GM12878 (cell line): ENCODE data around the gene SLC11A1. TPM values are rescaled to one million over a fixed set of nuclear protein-coding genes. Genes with fewer than 3 reads are reported as not detected.
A peak's percentile ranks its signal among the peaks of the same experiment; 100 is the strongest.

Source experiments
- ATAC-seq: fragments of 200-7000 bp; cut with Tn5 transposase; 3 replicates; pipeline ENCODE4 v1.9.1; 2020; ENCODE audit warnings: mild to moderate bottlenecking, moderate library complexity
- BruUV-seq: library from RNA; stranded (reverse); fragments of 400-500 nt; replicated peaks from 2 replicates; lab custom pipeline; 2021; lab: Mats Ljungman, UMichigan
- CTCF ChIA-PET: fragments of 300-600 bp; sonication (Branson Sonifier 250); formaldehyde crosslinking; extraction: SDS; loops from one replicate; lab custom pipeline; 2021; ENCODE audit warnings: inconsistent platforms; lab: Yijun Ruan, JAX
- POLR2A ChIA-PET: fragments of 350-600 bp; formaldehyde crosslinking; extraction: SDS; loops from one replicate; lab custom pipeline; 2021; ENCODE audit warnings: inconsistent platforms; lab: Charles Lee
- RAD21 ChIA-PET: fragments of 300-600 bp; sonication (Branson Sonifier 250); formaldehyde crosslinking; loops from one replicate; lab custom pipeline; 2023; ENCODE audit warnings: antibody characterized with exemption; ENCODE audit not compliant: unreplicated experiment; lab: Charles Lee
- SMC1A ChIA-PET: fragments of 300-600 bp; sonication (Branson Sonifier 250); formaldehyde crosslinking; loops from one replicate; lab custom pipeline; 2023; ENCODE audit not compliant: unreplicated experiment, uncharacterized antibody; lab: Charles Lee
- DNase-seq: peaks from one replicate; pipeline ENCODE4 v3.0.0-alpha.2; 2011; ENCODE audit warnings: low read depth, low spot score
- FAIRE-seq: peaks from 3 replicates; lab custom pipeline; 2011; peaks lifted over from hg19 to GRCh38; lab: Jason Lieb, UNC
- H2AFZ ChIP-seq: 2 replicates; pipeline ENCODE4 v1.6.0; 2011; ENCODE audit warnings: low read depth, low read length, control low read depth; ENCODE audit not compliant: control insufficient read depth
- H3K27ac ChIP-seq: 2 replicates; pipeline ENCODE4 v1.5.1; 2011; ENCODE audit warnings: control low read depth; ENCODE audit not compliant: control insufficient read depth, insufficient read depth
- H3K27me3 ChIP-seq, 2 experiments: replicated peaks in 1 of 2; 2 replicates each; pipeline versions ENCODE4 v1.6.0 to v1.6.1; 2011; ENCODE audit warnings: low read length in 1 of 2; ENCODE audit not compliant: control insufficient read depth in 2 of 2, insufficient read depth in 2 of 2
- H3K36me3 ChIP-seq, 2 experiments: 2 replicates each; pipeline ENCODE4 v1.5.1; 2011; ENCODE audit warnings: low read length in 1 of 2; ENCODE audit not compliant: control insufficient read depth in 2 of 2, insufficient read depth in 2 of 2
- H3K4me1 ChIP-seq: 2 replicates; pipeline ENCODE4 v1.6.1; 2011; ENCODE audit warnings: mild to moderate bottlenecking, low read length, moderate library complexity, mixed read lengths; ENCODE audit not compliant: control insufficient read depth, insufficient read depth
- H3K4me2 ChIP-seq: 2 replicates; pipeline ENCODE4 v1.6.0; 2011; ENCODE audit warnings: control low read depth; ENCODE audit not compliant: control insufficient read depth, insufficient read depth
- H3K4me3 ChIP-seq: fragments of 200-600 bp; sonication (generic); 2 replicates; pipeline ENCODE4 v1.5.1; 2016
- H3K79me2 ChIP-seq: 2 replicates; pipeline ENCODE4 v1.6.0; 2011; ENCODE audit warnings: low read length; ENCODE audit not compliant: control insufficient read depth, insufficient read depth
- H3K9ac ChIP-seq: 2 replicates; pipeline ENCODE4 v1.8.0; 2011; ENCODE audit warnings: low read length, control low read depth, mixed read lengths; ENCODE audit not compliant: control insufficient read depth, insufficient read depth
- H3K9me3 ChIP-seq: replicated peaks from 3 replicates; pipeline ENCODE4 v1.5.1; 2011; ENCODE audit warnings: mild to moderate bottlenecking, low read length; ENCODE audit not compliant: control insufficient read depth, insufficient read depth
- H4K20me1 ChIP-seq: 2 replicates; pipeline ENCODE4 v1.6.0; 2011; ENCODE audit not compliant: control insufficient read depth, insufficient read depth
- CBX5 ChIP-seq: sonication (generic); IDR thresholded peaks from 2 replicates; pipeline ENCODE4 v1.6.1; 2016; ENCODE audit warnings: low read depth, moderate library complexity, mild to moderate bottlenecking, inconsistent platforms
- CTCF ChIP-seq, 3 experiments: IDR thresholded peaks in 2 of 3; conservative IDR thresholded peaks in 1 of 3; 2 replicates each; pipeline ENCODE4 v1.5.1; 2011; ENCODE audit warnings: low read depth in 3 of 3, low read length in 3 of 3, mild to moderate bottlenecking in 3 of 3, control low read depth in 2 of 3, moderate library complexity in 2 of 3, inconsistent platforms in 1 of 3, mixed read lengths in 1 of 3; ENCODE audit not compliant: control insufficient read depth in 2 of 3, insufficient read depth in 1 of 3; ENCODE audit errors: extremely low read depth in 1 of 3
- HDGF ChIP-seq: fragments of 450-650 bp; IDR thresholded peaks from 2 replicates; pipeline ENCODE4 v1.6.1; 2016; ENCODE audit warnings: antibody characterized with exemption
- MLLT1 ChIP-seq: fragments of 450-650 bp; IDR thresholded peaks from 2 replicates; pipeline ENCODE4 v1.6.1; 2016; ENCODE audit warnings: mild to moderate bottlenecking
- NFYB ChIP-seq: IDR thresholded peaks from 2 replicates; pipeline ENCODE4 v1.6.1; 2011; ENCODE audit warnings: low read depth, mild to moderate bottlenecking, low read length, improper control_type of control experiment, moderate library complexity; ENCODE audit not compliant: insufficient read depth
- NR2C2 ChIP-seq: IDR thresholded peaks from 2 replicates; pipeline ENCODE4 v1.6.1; 2011; ENCODE audit warnings: borderline replicate concordance, low read depth; ENCODE audit not compliant: control insufficient read depth, insufficient read length
- SMAD5 ChIP-seq: IDR thresholded peaks from 2 replicates; pipeline ENCODE4 v1.6.1; 2016; ENCODE audit warnings: antibody characterized with exemption, low read depth
- STAT3 ChIP-seq: IDR thresholded peaks from 2 replicates; pipeline ENCODE4 v1.6.1; 2011; ENCODE audit warnings: low read depth, low read length, improper control_type of control experiment
- TBL1XR1 ChIP-seq: IDR thresholded peaks from 2 replicates; pipeline ENCODE4 v1.6.1; 2012; ENCODE audit warnings: low read depth, low read length, improper control_type of control experiment
- YBX1 ChIP-seq: fragments of 450-650 bp; IDR thresholded peaks from 2 replicates; pipeline ENCODE4 v1.6.1; 2016; ENCODE audit warnings: antibody characterized with exemption
- ZBTB4 ChIP-seq: fragments of 450-650 bp; formaldehyde crosslinking; IDR thresholded peaks from 2 replicates; pipeline ENCODE4 v1.4.0; 2022; ENCODE audit warnings: mild to moderate bottlenecking, moderate library complexity
- ZNF207 ChIP-seq: fragments of 450-650 bp; IDR thresholded peaks from 2 replicates; pipeline ENCODE4 v1.6.1; 2014; ENCODE audit warnings: antibody characterized with exemption, mild to moderate bottlenecking, borderline replicate concordance
- ZNF24 ChIP-seq: fragments of 450-650 bp; IDR thresholded peaks from 2 replicates; pipeline ENCODE4 v1.6.1; 2017; ENCODE audit warnings: antibody characterized with exemption, mild to moderate bottlenecking
- WGBS: methylation state at CpG from one replicate; pipeline ENCODE4 v1.1.6; 2016; ENCODE audit warnings: low lambda C conversion rate; ENCODE audit not compliant: insufficient replicate concordance, insufficient coverage; ENCODE audit errors: missing lambda C conversion rate; 5-methylcytosine and 5-hydroxymethylcytosine counted together
- in situ Hi-C: fragments of 300-500 bp; cut with MboI; formaldehyde crosslinking; loops from 9 replicates; pipeline ENCODE4 v1.14.3; 2018; ENCODE audit warnings: mixed read lengths
- intact Hi-C: fragments of 100-400 bp; cut with micrococcal nuclease; formaldehyde crosslinking; loops from one replicate; pipeline ENCODE4 v1.14.2; 2022; ENCODE audit not compliant: unreplicated experiment
- polyA plus RNA-seq, 11 experiments: library from polyadenylated mRNA; depleted of rRNA in 4 of 11; unstranded in 6 of 11; stranded (reverse) in 5 of 11; fragments of >200 nt; fragmentation: Nextera tagmentation in 4 of 11; fragmentation: Illumina TruSeq in 1 of 11; extraction: Ambion mirVana in 4 of 11; extraction: Trizol in 1 of 11; gene quantifications; 1 replicate in 1 of 11; 2 replicates in 10 of 11; pipeline versions ENCODE4 v1.2.1 to v1.2.3, GENCODE V29; 2011 to 2016; ENCODE audit warnings: inconsistent platforms in 2 of 11, missing spikeins in 2 of 11, low read depth in 1 of 11
- total RNA-seq, 4 experiments: library from RNA; depleted of rRNA in 3 of 4; stranded (reverse); fragments of >200 nt in 3 of 4; fragmentation: Illumina TruSeq in 1 of 4; extraction: Trizol in 1 of 4; gene quantifications; 2 replicates each; pipeline versions ENCODE4 v1.2.1 to v1.2.3, GENCODE V29; 2013 to 2021

The SLC11A1 gene
- total and polyA plus RNA-seq, 10 of the 15 experiments (the other 5 are each of a cell fraction or from before 2014, with no cell fraction given) = 0.03 to 0.38 (median 0.12) TPM

- TF ChIP-seq CBX5 (no peak), HDGF (no peak), ZNF207 (no peak), SMAD5 (no peak), CTCF (IDR thresholded peaks at IDR 0.05 in 2 of 3, conservative IDR thresholded peaks at IDR 0.05 in 1 of 3; ENCODE audit: control insufficient read depth in 2 of 3, extremely low read depth in 1 of 3, insufficient read depth in 1 of 3, low read depth in 3 of 3, low read length in 3 of 3) (no peak)
- TF ChIP-seq, all 136 proteins: peak for 0
Observed at GRCh38 chr2:218395090-218395444, 13.0 kb downstream of the SLC11A1 start (continued).

GRCh38 chr2:218395456-218395825, 13.4 kb downstream of the SLC11A1 start:
- RAD21 ChIA-PET = interaction anchor here (1.0 to 2.5 kb wide), 6 partner anchors 11 to 124 kb away, joined by 3 to 14 read pairs (median 4); partner anchors contain the start of gene SLC11A1
- Histone ChIP-seq H3K36me3 (no peaks in the 10 kb centered on the region), H2AFZ (peak overlapping the region; percentile 96), H3K27ac (peak overlapping the region; percentile 96), H3K27me3 (no peaks in the 10 kb centered on the region), H3K79me2 (peaks cover 32% of the 10 kb centered on the region), H4K20me1 (no peaks in the 10 kb centered on the region), H3K4me1 (peaks cover 27% of the 10 kb centered on the region), H3K9ac (peak overlapping the region; percentile 64), H3K4me3 (peak overlapping the region; percentile 51; the same call in 1 of the 2 replicates), H3K9me3 (no peaks in the 10 kb centered on the region), H3K4me2 (peak overlapping the region; percentile 93)
- BruUV-seq = no TSS peak
- in situ Hi-C loops = loop anchor here (25.0 kb wide), 1 partner anchor 108 kb away; the partner anchor contains the start of gene TMBIM1
- ATAC-seq = no peak
- 11% methylated on average over 16 of the region's 16 CpGs for WGBS
- DNase-seq = no peak
- SMC1A ChIA-PET = interaction anchor here (1.0 to 1.2 kb wide), 2 partner anchors 39 to 94 kb away, joined by 3 read pairs; partner anchors contain the start of gene CATIP
- FAIRE-seq = no peak
- TF ChIP-seq ZBTB4 (CRISPR knock-in tag) (no peak), STAT3 (no peak), NFYB (no peak), MLLT1 (peak; percentile 10; the same call in 1 of the 2 replicates), NR2C2 (no peak), ZNF24 (no peak), TBL1XR1 (no peak), YBX1 (no peak)
- CTCF ChIA-PET = interaction anchor here (0.6 to 4.9 kb wide), 10 partner anchors 40 to 315 kb away, joined by 3 to 34 read pairs (median 6); partner anchors contain the start of gene TMBIM1
- POLR2A ChIA-PET = interaction anchor here (1.7 to 2.8 kb wide), 3 partner anchors 9 to 105 kb away, joined by 8 to 19 read pairs (median 19); no protein-coding TSS in a partner anchor
- intact Hi-C loops = loop anchor here (5.0 kb wide), 3 partner anchors 38 to 262 kb away; partner anchors contain the start of genes ARPC2, BCS1L, CATIP and ZNF142
